ENCODE data around the gene RETREG1. TPM values are rescaled to one million over a fixed set of nuclear protein-coding genes. Genes with fewer than 3 reads are reported as not detected.

RETREG1 gene
- total RNA-seq, 2 donors from 2014 or later = 0.50 to 0.81 TPM

DNA sequence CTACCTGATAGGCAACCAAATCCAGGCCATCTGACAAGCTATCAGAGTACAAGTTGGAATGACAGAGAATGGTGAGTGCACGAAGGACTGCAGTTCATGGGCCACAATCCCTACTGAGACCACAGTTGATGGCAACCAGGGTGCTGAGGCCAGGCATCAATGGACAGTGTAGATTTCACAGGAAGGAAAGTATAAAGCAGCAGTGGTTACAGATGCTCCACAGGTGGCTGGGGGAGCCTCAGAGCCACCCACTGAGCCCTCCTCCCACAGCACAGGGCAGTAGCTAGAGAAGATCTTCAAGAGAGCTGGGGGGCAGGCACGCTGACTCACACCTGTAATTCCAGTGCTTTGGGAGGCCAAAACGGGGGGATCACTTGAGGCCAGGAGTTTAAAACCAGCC, 49.4 kb downstream of the RETREG1 start:
- peaks cover 0 to 4% of the 10 kb centered on the region in 2 donors for H3K27me3 Mint-ChIP-seq
- H3K27ac Mint-ChIP-seq = no peak overlapping the region
- DNase-seq (ENCODE audit: low spot score) (no peak), ATAC-seq (peak in 1 of 2 donors; percentile 26)
- H3K4me3 Mint-ChIP-seq = no peak overlapping the region
- no peaks in the 10 kb centered on the region for H3K36me3 Mint-ChIP-seq
- peaks cover 3% of the 10 kb centered on the region for H3K9me3 Mint-ChIP-seq
- H3K4me1 Mint-ChIP-seq (ENCODE audit: low read depth in 2 of 2) = no peaks in the 10 kb centered on the region

- Mint-ChIP-seq H3K4me1 (ENCODE audit: low read depth in 2 of 2) (no peaks in the 10 kb centered on the region), H3K9me3 (peaks cover 3% of the 10 kb centered on the region), H3K4me3 (no peak overlapping the region), H3K27ac (no peak overlapping the region), H3K27me3 (peaks cover 0 to 2% of the 10 kb centered on the region in 2 donors), H3K36me3 (no peaks in the 10 kb centered on the region)
- DNase-seq (ENCODE audit: low spot score) (no peak), ATAC-seq (peak in 1 of 2 donors; percentile 48)
These were observed 51.7 kb downstream of the RETREG1 start for GRCh38 chr5:16565118-16565517.

DNA sequence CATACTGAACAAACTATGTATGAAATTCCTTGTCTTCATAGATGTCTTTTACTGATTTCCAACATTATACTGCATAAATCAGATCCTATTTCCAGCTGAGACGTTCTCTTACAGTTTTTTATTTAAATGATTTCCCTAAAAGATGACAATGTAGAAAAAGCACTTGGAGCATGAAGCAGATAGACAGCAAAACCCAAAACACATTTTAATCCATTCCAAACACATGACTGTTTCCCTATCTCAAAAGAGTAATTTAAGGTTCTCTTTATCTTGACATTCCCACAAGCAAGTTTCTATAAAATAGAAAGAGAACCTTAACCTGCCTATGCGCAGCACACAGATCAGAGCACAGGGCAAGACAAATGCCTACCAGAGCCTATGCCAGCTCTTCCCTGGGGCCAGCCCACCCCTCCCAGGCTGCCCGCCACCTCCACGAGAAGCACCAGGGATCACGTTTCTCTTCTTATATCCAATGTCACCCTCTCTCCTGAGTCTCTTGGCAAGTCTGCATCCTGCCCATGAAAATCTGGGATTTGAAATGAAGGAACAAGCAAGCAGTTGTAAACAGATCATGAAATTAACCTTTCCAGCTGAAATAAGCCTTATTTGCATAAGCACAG, 52.4 kb downstream of the RETREG1 start:
- H3K27me3 Mint-ChIP-seq = peaks cover 0 to 2% of the 10 kb centered on the region in 2 donors
- H3K27ac Mint-ChIP-seq = no peak overlapping the region
- no peak overlapping the region for H3K4me3 Mint-ChIP-seq
- no peak for DNase-seq (ENCODE audit: low spot score)
- H3K4me1 Mint-ChIP-seq (ENCODE audit: low read depth in 2 of 2) = no peaks in the 10 kb centered on the region
- H3K36me3 Mint-ChIP-seq = no peaks in the 10 kb centered on the region
- H3K9me3 Mint-ChIP-seq = peaks cover 3% of the 10 kb centered on the region
- no peak for ATAC-seq

- Mint-ChIP-seq H3K36me3 (no peaks in the 10 kb centered on the region), H3K27ac (no peak overlapping the region), H3K9me3 (peaks cover 3% of the 10 kb centered on the region), H3K4me1 (ENCODE audit: low read depth in 2 of 2) (no peaks in the 10 kb centered on the region), H3K27me3 (peaks cover 0 to 2% of the 10 kb centered on the region in 2 donors), H3K4me3 (no peak overlapping the region)
- ATAC-seq = no peak
- no peak for DNase-seq (ENCODE audit: low spot score)
These were observed 53.1 kb downstream of the RETREG1 start for GRCh38 chr5:16563686-16564085.

DNA sequence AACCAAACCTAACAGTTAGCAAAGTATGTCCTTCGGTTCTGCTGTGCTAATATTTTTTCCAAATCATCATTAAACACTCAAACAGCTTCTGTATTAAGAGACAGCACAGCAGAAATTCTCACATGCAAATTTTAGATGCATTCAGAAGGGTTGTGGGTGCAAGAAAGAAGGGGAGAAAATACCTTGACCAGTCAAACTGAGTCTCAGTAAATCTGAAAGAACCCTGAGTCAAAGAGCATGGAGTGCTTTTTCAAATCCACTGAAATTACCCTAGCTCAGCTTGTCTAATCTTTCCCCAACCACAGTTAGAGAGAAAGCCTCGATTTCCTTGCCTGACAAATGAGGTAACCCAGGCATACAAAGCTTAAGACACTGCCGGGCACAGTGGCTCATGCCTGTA, 55.1 kb downstream of the RETREG1 start:
- H3K27ac Mint-ChIP-seq = no peak overlapping the region
- no peak for ATAC-seq

GRCh38 chr5:16559702-16560101, 57.1 kb downstream of the RETREG1 start:
- Mint-ChIP-seq H3K4me3 (no peak overlapping the region), H3K9me3 (peaks cover 3% of the 10 kb centered on the region), H3K27ac (no peak overlapping the region), H3K36me3 (no peaks in the 10 kb centered on the region), H3K27me3 (no peaks in the 10 kb centered on the region), H3K4me1 (ENCODE audit: low read depth in 2 of 2) (no peaks in the 10 kb centered on the region)
- ATAC-seq = no peak
- DNase-seq (ENCODE audit: low spot score) = no peak

More for the DNA sequence above, 55.1 kb downstream of the RETREG1 start:
- DNase-seq (ENCODE audit: low spot score) = no peak
- Mint-ChIP-seq H3K4me1 (ENCODE audit: low read depth in 2 of 2) (no peaks in the 10 kb centered on the region), H3K36me3 (no peaks in the 10 kb centered on the region), H3K4me3 (no peak overlapping the region), H3K9me3 (peaks cover 3% of the 10 kb centered on the region), H3K27me3 (peaks cover 0 to 2% of the 10 kb centered on the region in 2 donors)

DNA sequence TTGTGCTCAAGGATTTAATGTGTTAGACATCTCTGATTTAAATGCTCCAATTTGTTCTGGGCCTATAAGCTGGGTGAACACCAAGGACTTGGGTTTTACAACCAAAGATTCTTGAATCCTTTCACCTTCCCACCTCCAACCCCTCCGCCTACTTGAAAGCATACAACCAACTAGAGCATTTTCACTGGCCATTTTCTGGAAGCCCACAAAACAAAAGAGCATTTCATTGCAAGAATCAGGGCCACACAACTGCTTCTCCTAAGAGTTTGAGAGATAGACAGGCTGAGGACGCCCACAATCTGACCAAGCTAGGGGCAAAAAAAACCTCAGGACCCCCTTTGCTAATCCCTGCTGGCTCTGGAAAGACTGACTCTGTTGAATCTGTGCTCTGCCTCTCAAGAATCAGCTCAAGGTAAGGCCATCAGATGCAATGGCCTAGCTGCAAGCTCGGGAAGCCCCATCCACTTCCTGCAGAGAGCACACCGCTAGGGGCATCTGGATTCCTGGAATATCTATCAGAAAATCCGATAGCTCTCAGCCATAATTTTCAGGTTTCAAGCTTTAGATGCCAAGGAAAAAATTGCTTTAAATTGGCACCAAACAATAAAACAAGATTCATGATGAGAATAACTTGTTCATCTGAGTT, 57.7 kb downstream of the RETREG1 start:
- DNase-seq (ENCODE audit: low spot score) = no peak
- Mint-ChIP-seq H3K27me3 (no peaks in the 10 kb centered on the region), H3K27ac (no peak overlapping the region), H3K4me3 (no peak overlapping the region), H3K9me3 (peaks cover 3% of the 10 kb centered on the region), H3K4me1 (ENCODE audit: low read depth in 2 of 2) (no peaks in the 10 kb centered on the region), H3K36me3 (no peaks in the 10 kb centered on the region)
- no peak for ATAC-seq

- Mint-ChIP-seq H3K9me3 (peaks cover 1% of the 10 kb centered on the region), H3K4me3 (no peak overlapping the region), H3K27ac (no peak overlapping the region), H3K27me3 (no peaks in the 10 kb centered on the region), H3K36me3 (no peaks in the 10 kb centered on the region), H3K4me1 (ENCODE audit: low read depth in 2 of 2) (no peaks in the 10 kb centered on the region)
- no peak for DNase-seq (ENCODE audit: low spot score)
- ATAC-seq = no peak
These were observed 59.3 kb downstream of the RETREG1 start for GRCh38 chr5:16557477-16557876.

DNA sequence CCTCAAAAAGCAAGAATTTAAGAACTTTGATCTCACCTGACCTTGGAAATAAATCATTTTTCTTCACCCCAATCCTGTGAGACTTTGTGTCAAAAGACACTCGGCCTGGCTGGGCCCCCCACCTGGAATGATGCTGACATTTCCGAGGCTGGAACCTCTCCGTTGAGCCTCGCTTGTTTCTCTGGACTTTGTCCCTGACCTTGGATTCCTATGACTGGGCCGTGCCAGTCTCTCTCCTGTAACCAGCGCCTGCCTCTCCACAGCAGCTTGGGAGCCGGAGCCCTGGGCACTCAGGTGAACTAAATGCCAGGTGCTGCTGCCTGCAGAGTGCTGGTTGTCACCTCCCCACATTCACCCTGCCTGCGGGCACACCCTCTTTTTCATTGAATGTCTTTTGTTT, 62.7 kb downstream of the RETREG1 start:
- ATAC-seq = no peak
- peaks cover 0 to 2% of the 10 kb centered on the region in 2 donors for H3K27me3 Mint-ChIP-seq

DNA sequence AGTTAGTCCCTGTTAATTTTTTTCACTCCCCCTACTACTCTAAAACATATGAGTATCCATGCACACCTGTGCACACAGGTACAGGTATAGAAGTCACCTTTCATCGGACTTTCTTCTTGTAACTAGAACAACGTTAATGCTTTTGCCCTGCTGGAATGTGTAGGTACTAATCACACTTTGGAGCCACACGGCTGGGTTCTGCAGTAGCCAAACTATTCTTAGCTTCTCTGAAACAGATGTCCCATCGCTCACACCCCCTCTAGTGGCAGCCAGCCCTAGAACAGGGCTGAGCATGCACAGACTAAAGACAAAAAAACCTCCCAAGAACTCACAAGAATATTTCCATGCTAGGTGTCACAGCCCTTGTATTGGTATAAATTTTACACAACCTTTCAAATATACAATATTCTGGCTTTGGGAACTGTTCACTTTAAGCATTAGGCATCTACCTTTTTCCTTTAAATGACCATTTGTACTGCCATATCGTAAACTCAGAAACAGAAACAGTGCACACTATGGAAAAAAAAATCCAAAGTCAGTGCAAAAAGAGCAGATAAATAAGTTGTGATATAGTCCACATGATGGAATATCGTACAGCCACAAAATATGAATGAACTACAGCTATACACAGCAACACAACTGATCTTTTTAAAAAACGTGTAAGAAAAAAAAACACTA, 64.0 kb downstream of the RETREG1 start:
- no peaks in the 10 kb centered on the region for H3K36me3 Mint-ChIP-seq
- H3K27me3 Mint-ChIP-seq = peaks cover 0 to 2% of the 10 kb centered on the region in 2 donors
- H3K9me3 Mint-ChIP-seq = no peaks in the 10 kb centered on the region

More for the DNA sequence above, 62.7 kb downstream of the RETREG1 start:
- H3K27ac Mint-ChIP-seq = no peak overlapping the region
- H3K9me3 Mint-ChIP-seq = no peaks in the 10 kb centered on the region
- no peak overlapping the region for H3K4me3 Mint-ChIP-seq
- no peaks in the 10 kb centered on the region for H3K4me1 Mint-ChIP-seq (ENCODE audit: low read depth in 2 of 2)
- DNase-seq (ENCODE audit: low spot score) = no peak
- no peaks in the 10 kb centered on the region for H3K36me3 Mint-ChIP-seq

GRCh38 chr5:16551628-16552027, 65.2 kb downstream of the RETREG1 start:
- no peak overlapping the region for H3K4me3 Mint-ChIP-seq
- no peak overlapping the region for H3K27ac Mint-ChIP-seq
- no peaks in the 10 kb centered on the region for H3K36me3 Mint-ChIP-seq
- H3K27me3 Mint-ChIP-seq = peaks cover 0 to 2% of the 10 kb centered on the region in 2 donors
- ATAC-seq (no peak), DNase-seq (ENCODE audit: low spot score) (no peak)
- H3K4me1 Mint-ChIP-seq (ENCODE audit: low read depth in 2 of 2) = no peaks in the 10 kb centered on the region
- H3K9me3 Mint-ChIP-seq = no peaks in the 10 kb centered on the region

More for the DNA sequence above, 64.0 kb downstream of the RETREG1 start:
- Mint-ChIP-seq H3K4me3 (no peak overlapping the region), H3K4me1 (ENCODE audit: low read depth in 2 of 2) (no peaks in the 10 kb centered on the region), H3K27ac (no peak overlapping the region)
- DNase-seq (ENCODE audit: low spot score) (no peak), ATAC-seq (no peak)

DNA sequence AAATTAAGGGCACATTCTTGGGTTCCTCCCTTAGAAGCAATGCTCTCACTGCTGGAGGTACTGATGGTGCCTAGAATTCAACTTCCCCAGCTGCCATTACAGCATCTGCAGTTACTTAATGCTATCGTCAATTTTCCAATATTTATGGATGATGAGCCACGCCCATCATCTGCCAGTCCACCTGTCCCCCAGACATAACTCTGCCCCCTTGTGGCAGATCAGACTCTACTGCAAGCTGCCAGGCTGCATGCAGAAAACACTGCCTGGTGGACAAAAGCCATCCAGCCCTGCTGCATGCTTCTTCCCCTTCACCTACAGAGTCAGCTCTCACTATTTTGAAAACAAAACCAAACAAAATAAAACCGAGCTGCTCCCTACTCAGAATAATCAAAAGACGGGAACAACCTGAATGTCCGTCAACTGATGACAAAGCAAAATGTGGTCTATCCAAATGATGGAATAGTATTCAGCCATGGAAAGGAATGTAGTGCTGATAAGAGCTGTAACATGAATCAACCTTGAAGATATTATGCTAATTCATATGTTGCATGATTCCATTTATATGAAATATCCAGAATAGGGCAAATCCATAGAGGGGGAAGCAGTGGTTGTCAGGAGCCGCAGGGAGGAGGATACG, 66.4 kb downstream of the RETREG1 start:
- H3K27ac Mint-ChIP-seq = no peak overlapping the region
- no peak overlapping the region for H3K4me3 Mint-ChIP-seq
- no peaks in the 10 kb centered on the region for H3K4me1 Mint-ChIP-seq (ENCODE audit: low read depth in 2 of 2)
- ATAC-seq (no peak), DNase-seq (ENCODE audit: low spot score) (no peak)
- no peaks in the 10 kb centered on the region for H3K9me3 Mint-ChIP-seq
- H3K36me3 Mint-ChIP-seq = no peaks in the 10 kb centered on the region
- peaks cover 0 to 2% of the 10 kb centered on the region in 2 donors for H3K27me3 Mint-ChIP-seq

GRCh38 chr5:16549491-16550206, 67.1 kb downstream of the RETREG1 start:
- H3K36me3 Mint-ChIP-seq = no peaks in the 10 kb centered on the region
- no peaks in the 10 kb centered on the region for H3K9me3 Mint-ChIP-seq
- DNase-seq (ENCODE audit: low spot score) (no peak), ATAC-seq (no peak)
- peaks cover 0 to 2% of the 10 kb centered on the region in 2 donors for H3K27me3 Mint-ChIP-seq
- H3K27ac Mint-ChIP-seq = no peak overlapping the region
- H3K4me3 Mint-ChIP-seq = no peak overlapping the region
- no peaks in the 10 kb centered on the region for H3K4me1 Mint-ChIP-seq (ENCODE audit: low read depth in 2 of 2)
